Measurements from ENCODE around the gene CDC25B.

DNA sequence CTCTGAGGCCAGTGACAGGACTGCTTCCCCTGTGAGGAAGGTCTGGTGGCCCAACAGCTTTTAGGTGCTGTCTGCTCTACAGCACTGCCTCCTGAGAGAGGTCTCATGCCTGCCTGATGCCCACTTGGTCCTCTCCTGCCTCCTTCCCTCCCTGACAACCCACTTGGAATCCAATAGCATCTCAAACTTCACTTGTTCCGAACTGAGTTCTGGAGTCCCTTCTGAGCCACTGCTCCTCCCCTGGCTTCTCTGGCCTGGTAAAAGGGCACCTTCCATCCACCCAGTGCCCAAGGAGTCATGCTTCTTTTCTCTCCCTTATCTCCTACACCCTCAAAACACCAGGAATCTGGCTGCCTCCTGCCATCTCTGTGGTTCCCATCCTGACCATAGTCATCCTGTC, 52.5 kb downstream of the CDC25B start:
- TF ChIP-seq, protein P1, sequence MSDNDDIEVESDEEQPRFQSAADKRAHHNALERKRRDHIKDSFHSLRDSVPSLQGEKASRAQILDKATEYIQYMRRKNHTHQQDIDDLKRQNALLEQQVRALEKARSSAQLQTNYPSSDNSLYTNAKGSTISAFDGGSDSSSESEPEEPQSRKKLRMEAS (IDR thresholded peaks at IDR 0.05) = no peak
- TF ChIP-seq, protein P2, sequence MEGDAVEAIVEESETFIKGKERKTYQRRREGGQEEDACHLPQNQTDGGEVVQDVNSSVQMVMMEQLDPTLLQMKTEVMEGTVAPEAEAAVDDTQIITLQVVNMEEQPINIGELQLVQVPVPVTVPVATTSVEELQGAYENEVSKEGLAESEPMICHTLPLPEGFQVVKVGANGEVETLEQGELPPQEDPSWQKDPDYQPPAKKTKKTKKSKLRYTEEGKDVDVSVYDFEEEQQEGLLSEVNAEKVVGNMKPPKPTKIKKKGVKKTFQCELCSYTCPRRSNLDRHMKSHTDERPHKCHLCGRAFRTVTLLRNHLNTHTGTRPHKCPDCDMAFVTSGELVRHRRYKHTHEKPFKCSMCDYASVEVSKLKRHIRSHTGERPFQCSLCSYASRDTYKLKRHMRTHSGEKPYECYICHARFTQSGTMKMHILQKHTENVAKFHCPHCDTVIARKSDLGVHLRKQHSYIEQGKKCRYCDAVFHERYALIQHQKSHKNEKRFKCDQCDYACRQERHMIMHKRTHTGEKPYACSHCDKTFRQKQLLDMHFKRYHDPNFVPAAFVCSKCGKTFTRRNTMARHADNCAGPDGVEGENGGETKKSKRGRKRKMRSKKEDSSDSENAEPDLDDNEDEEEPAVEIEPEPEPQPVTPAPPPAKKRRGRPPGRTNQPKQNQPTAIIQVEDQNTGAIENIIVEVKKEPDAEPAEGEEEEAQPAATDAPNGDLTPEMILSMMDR (IDR thresholded peaks at IDR 0.05 in 2 of 3, conservative IDR thresholded peaks at IDR 0.05 in 1 of 3; ENCODE audit: borderline replicate concordance in 1 of 3, insufficient read depth in 1 of 3, low read depth in 2 of 3, low read length in 2 of 3) = no peak
- TF ChIP-seq ZNF274 (IDR thresholded peaks at IDR 0.05; ENCODE audit: low read depth, low read length) (no peak), ZFX (IDR thresholded peaks at IDR 0.05) (no peak), SIN3A (IDR thresholded peaks at IDR 0.05; ENCODE audit: low read depth) (no peak), POLR2A (IDR thresholded peaks at IDR 0.05; ENCODE audit: borderline replicate concordance, extremely low read depth, insufficient read depth, insufficient read length) (no peak), EZH2phosphoT487 (IDR thresholded peaks at IDR 0.05; ENCODE audit: borderline replicate concordance) (no peak), CEBPB (IDR thresholded peaks at IDR 0.05; ENCODE audit: low read depth) (no peak), SP1 (IDR thresholded peaks at IDR 0.05; ENCODE audit: low read depth) (no peak), EZH2 (IDR thresholded peaks at IDR 0.05) (no peak)
- TF ChIP-seq, protein P3, sequence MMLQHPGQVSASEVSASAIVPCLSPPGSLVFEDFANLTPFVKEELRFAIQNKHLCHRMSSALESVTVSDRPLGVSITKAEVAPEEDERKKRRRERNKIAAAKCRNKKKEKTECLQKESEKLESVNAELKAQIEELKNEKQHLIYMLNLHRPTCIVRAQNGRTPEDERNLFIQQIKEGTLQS (IDR thresholded peaks at IDR 0.05) = no peak

Data from HCT116 (cell line).